SK-N-SH (cell line): ENCODE data around the gene NBEAL2. TPM values are rescaled to one million over a fixed set of nuclear protein-coding genes. Genes with fewer than 3 reads are reported as not detected.

Experiments
- CTCF ChIA-PET: fragments of 300-600, 350-600 bp; formaldehyde crosslinking; extraction: SDS; loops from one replicate; lab custom pipeline; 2021; lab: Yijun Ruan, JAX
- POLR2A ChIA-PET: fragments of 350-600 bp; sonication (Branson Sonifier 250); formaldehyde crosslinking; extraction: SDS; loops from one replicate; lab custom pipeline; 2020; ENCODE audit warnings: antibody characterized with exemption, inconsistent platforms; lab: Yijun Ruan, JAX
- DNase-seq: peaks from one replicate; pipeline ENCODE4 v3.0.0; 2012
- H2AFZ ChIP-seq: fragments of 200-600 bp; sonication (generic); 2 replicates; pipeline ENCODE4 v1.8.1; 2016; ENCODE audit warnings: antibody characterized with exemption, mild to moderate bottlenecking, low read depth
- H3F3A ChIP-seq: fragments of 200-600 bp; sonication (generic); replicated peaks from 2 replicates; pipeline ENCODE3; 2016; ENCODE audit warnings: antibody characterized with exemption, mild to moderate bottlenecking; ENCODE audit not compliant: insufficient read depth
- H3K27ac ChIP-seq, 2 experiments: fragments of 200-500 bp in 1 of 2; fragments of 200-600 bp in 1 of 2; sonication (Bioruptor generic) in 1 of 2; sonication (generic), shearing (Covaris generic) in 1 of 2; 2 replicates each; pipeline versions ENCODE4 v1.5.1 to v1.6.1; 2014 to 2016; ENCODE audit warnings: low read depth in 2 of 2, inconsistent platforms in 1 of 2, low read length in 1 of 2, mild to moderate bottlenecking in 1 of 2, mixed read lengths in 1 of 2
- H3K27me3 ChIP-seq: fragments of 200-600 bp; sonication (generic), shearing (Covaris generic); 2 replicates; pipeline ENCODE4 v1.6.1; 2016; ENCODE audit warnings: mixed run types; ENCODE audit not compliant: insufficient read depth
- H3K36me3 ChIP-seq, 2 experiments: fragments of 200-500 bp in 1 of 2; fragments of 200-600 bp in 1 of 2; sonication (Bioruptor generic) in 1 of 2; sonication (generic) in 1 of 2; replicated peaks in 1 of 2; 2 replicates each; pipeline versions ENCODE3 to v1.5.1; 2014 to 2016; ENCODE audit warnings: low read length in 1 of 2, mild to moderate bottlenecking in 1 of 2; ENCODE audit not compliant: insufficient read depth in 2 of 2, control insufficient read depth in 1 of 2
- H3K4me1 ChIP-seq, 2 experiments: fragments of 200-500 bp in 1 of 2; fragments of 200-600 bp in 1 of 2; sonication (Bioruptor generic) in 1 of 2; sonication (generic), shearing (Covaris generic) in 1 of 2; 2 replicates each; pipeline versions ENCODE4 v1.5.1 to v1.6.1; 2014 to 2016; ENCODE audit warnings: low read depth in 1 of 2, low read length in 1 of 2, mixed run types in 1 of 2; ENCODE audit not compliant: insufficient read depth in 2 of 2, control insufficient read depth in 1 of 2
- H3K4me2 ChIP-seq: fragments of 200-600 bp; sonication (generic), shearing (Covaris generic); 2 replicates; pipeline ENCODE4 v1.6.1; 2017; ENCODE audit warnings: mixed run types
- H3K4me3 ChIP-seq, 2 experiments: fragments of 200-500 bp in 1 of 2; fragments of 200-600 bp in 1 of 2; sonication (Bioruptor generic) in 1 of 2; sonication (generic), shearing (Covaris generic) in 1 of 2; 2 replicates each; pipeline versions ENCODE4 v1.5.1 to v1.8.1; 2014 to 2016; ENCODE audit warnings: low read depth in 2 of 2, inconsistent platforms in 1 of 2, low read length in 1 of 2, mild to moderate bottlenecking in 1 of 2, mixed read lengths in 1 of 2, moderate library complexity in 1 of 2
- H3K79me2 ChIP-seq: fragments of 200-600 bp; sonication (generic); 2 replicates; pipeline ENCODE4 v1.8.1; 2017; ENCODE audit warnings: mild to moderate bottlenecking; ENCODE audit not compliant: insufficient read depth
- H3K9ac ChIP-seq: fragments of 200-600 bp; sonication (generic); 2 replicates; pipeline ENCODE4 v1.6.1; 2017; ENCODE audit warnings: mixed run types
- H3K9me2 ChIP-seq: fragments of 200-600 bp; sonication (generic); 2 replicates; pipeline ENCODE4 v1.6.1; 2017; ENCODE audit warnings: mixed run types
- H3K9me3 ChIP-seq: fragments of 200-600 bp; sonication (generic); 2 replicates; pipeline ENCODE4 v1.6.1; 2017; ENCODE audit warnings: mixed run types, mild to moderate bottlenecking, moderate library complexity
- H4K20me1 ChIP-seq: fragments of 200-600 bp; sonication (generic); 2 replicates; pipeline ENCODE4 v1.6.1; 2017; ENCODE audit warnings: mild to moderate bottlenecking, mixed run types; ENCODE audit not compliant: insufficient read depth
- CTCF ChIP-seq: fragments of 200-600 bp; sonication (generic); IDR thresholded peaks from 2 replicates; pipeline ENCODE4 v1.6.1; 2017; ENCODE audit warnings: antibody characterized with exemption, mild to moderate bottlenecking, moderate library complexity
- ELF1 ChIP-seq: IDR thresholded peaks from 2 replicates; pipeline ENCODE4 v1.4.0; 2012
- FOXM1 ChIP-seq: IDR thresholded peaks from 2 replicates; pipeline ENCODE4 v1.4.0; 2012; ENCODE audit warnings: low read depth, mild to moderate bottlenecking
- GABPA ChIP-seq: IDR thresholded peaks from 2 replicates; pipeline ENCODE4 v1.4.0; 2012; ENCODE audit warnings: low read depth, mild to moderate bottlenecking
- GATA2 ChIP-seq: sonication (generic); formaldehyde crosslinking; IDR thresholded peaks from 2 replicates; pipeline ENCODE4 v1.5.0; 2020; ENCODE audit warnings: mild to moderate bottlenecking, missing genetic modification reagents
- IRF3 ChIP-seq: fragments of 150-350 bp; IDR thresholded peaks from 2 replicates; pipeline ENCODE4 v1.6.1; 2016; ENCODE audit warnings: mild to moderate bottlenecking, low read depth, low read length
- JUND ChIP-seq: IDR thresholded peaks from 2 replicates; pipeline ENCODE4 v1.4.0; 2012
- MXI1 ChIP-seq: IDR thresholded peaks from 2 replicates; pipeline ENCODE4 v1.6.1; 2012; ENCODE audit warnings: mild to moderate bottlenecking, low read depth, low read length, improper control_type of control experiment
- NRF1 ChIP-seq: IDR thresholded peaks from 2 replicates; pipeline ENCODE4 v1.6.1; 2012; ENCODE audit warnings: low read depth, mild to moderate bottlenecking, low read length
- POLR2AphosphoS5 ChIP-seq: IDR thresholded peaks from 2 replicates; pipeline ENCODE4 v1.6.1; 2012; ENCODE audit warnings: low read depth, low read length
- TCF12 ChIP-seq: IDR thresholded peaks from 2 replicates; pipeline ENCODE4 v1.4.0; 2012
- WGBS: methylation state at CpG from one replicate; pipeline ENCODE4 v1.1.6; 2017; ENCODE audit warnings: low lambda C conversion rate; 5-methylcytosine and 5-hydroxymethylcytosine counted together
- polyA plus RNA-seq, 3 experiments: library from polyadenylated mRNA; depleted of rRNA; stranded (reverse); fragments of >200 nt; gene quantifications; 2 replicates each; pipeline ENCODE4 v1.2.3, GENCODE V29; 2012
- TF ChIP-seq, protein P1 (sequence below): IDR thresholded peaks from 2 replicates; pipeline ENCODE4 v1.4.0; 2012; ENCODE audit warnings: low read depth
- TF ChIP-seq, protein P2 (sequence below): fragments of 150-350 bp; IDR thresholded peaks from 2 replicates; pipeline ENCODE4 v1.6.1; 2017; ENCODE audit warnings: antibody characterized with exemption, low read length, low read depth, borderline replicate concordance
- TF ChIP-seq, protein P3 (sequence below): IDR thresholded peaks from 2 replicates; pipeline ENCODE4 v1.4.0; 2012; ENCODE audit warnings: low read depth, borderline replicate concordance

NBEAL2 gene
- polyA plus RNA-seq, 1 of the 3 experiments (the other 2 are of a cell fraction): 20.3 TPM

- Histone ChIP-seq H3K27me3 (no peaks in the 10 kb centered on the region), H2AFZ (no peak overlapping the region), H3K4me3 (no peak overlapping the region), H4K20me1 (no peaks in the 10 kb centered on the region), H3K4me1 (peaks cover 0 to 2% of the 10 kb centered on the region in 2 experiments; a peak in 1 of 4 replicates), H3K9me3 (no peaks in the 10 kb centered on the region), H3K27ac (no peak overlapping the region), H3K4me2 (no peak overlapping the region), H3K9me2 (no peaks in the 10 kb centered on the region), H3K9ac (no peak overlapping the region), H3F3A (no peaks in the 10 kb centered on the region), H3K79me2 (no peaks in the 10 kb centered on the region), H3K36me3 (peaks cover 0 to 7% of the 10 kb centered on the region in 2 experiments)
- TF ChIP-seq, protein P1, sequence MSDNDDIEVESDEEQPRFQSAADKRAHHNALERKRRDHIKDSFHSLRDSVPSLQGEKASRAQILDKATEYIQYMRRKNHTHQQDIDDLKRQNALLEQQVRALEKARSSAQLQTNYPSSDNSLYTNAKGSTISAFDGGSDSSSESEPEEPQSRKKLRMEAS: no peak
- TF ChIP-seq GABPA: no peak
- TF ChIP-seq FOXM1: no peak
- no peak for TF ChIP-seq NRF1
- no peak for TF ChIP-seq MXI1
- no peak for TF ChIP-seq JUND
- TF ChIP-seq, protein P2, sequence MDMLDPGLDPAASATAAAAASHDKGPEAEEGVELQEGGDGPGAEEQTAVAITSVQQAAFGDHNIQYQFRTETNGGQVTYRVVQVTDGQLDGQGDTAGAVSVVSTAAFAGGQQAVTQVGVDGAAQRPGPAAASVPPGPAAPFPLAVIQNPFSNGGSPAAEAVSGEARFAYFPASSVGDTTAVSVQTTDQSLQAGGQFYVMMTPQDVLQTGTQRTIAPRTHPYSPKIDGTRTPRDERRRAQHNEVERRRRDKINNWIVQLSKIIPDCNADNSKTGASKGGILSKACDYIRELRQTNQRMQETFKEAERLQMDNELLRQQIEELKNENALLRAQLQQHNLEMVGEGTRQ: no peak
- no peak for TF ChIP-seq POLR2AphosphoS5
- TF ChIP-seq CTCF: no peak
- TF ChIP-seq GATA2 (CRISPR knock-in tag): no peak
- TF ChIP-seq, protein P3, sequence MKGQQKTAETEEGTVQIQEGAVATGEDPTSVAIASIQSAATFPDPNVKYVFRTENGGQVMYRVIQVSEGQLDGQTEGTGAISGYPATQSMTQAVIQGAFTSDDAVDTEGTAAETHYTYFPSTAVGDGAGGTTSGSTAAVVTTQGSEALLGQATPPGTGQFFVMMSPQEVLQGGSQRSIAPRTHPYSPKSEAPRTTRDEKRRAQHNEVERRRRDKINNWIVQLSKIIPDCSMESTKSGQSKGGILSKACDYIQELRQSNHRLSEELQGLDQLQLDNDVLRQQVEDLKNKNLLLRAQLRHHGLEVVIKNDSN: no peak
- no peak for TF ChIP-seq TCF12
- TF ChIP-seq IRF3: no peak
- no peak for TF ChIP-seq ELF1
- CTCF ChIA-PET: interaction anchor here (0.7 to 4.8 kb wide), 10 partner anchors 10 to 340 kb away, joined by 3 to 44 read pairs (median 9); no protein-coding TSS in a partner anchor
- WGBS: 85% methylated on average over 13 of the region's 13 CpGs
- POLR2A ChIA-PET: no interaction called here
- peak; percentile 22 for DNase-seq
Measured at GRCh38 chr3:46997453-46998091, 18.1 kb downstream of the NBEAL2 start.
